ENCODE measurements around the gene MIF4GD. TPM values are rescaled to one million over a fixed set of nuclear protein-coding genes. Genes with fewer than 3 reads are reported as not detected.

The MIF4GD gene
- total RNA-seq, 1 experiment from 2014 or later: 21.6 TPM

GRCh38 chr17:75238684-75239191 lies 32.3 kb downstream of the MIF4GD start:
- H3K4me3 Mint-ChIP-seq: no peak overlapping the region
- peaks cover 56% of the 10 kb centered on the region for H3K36me3 Mint-ChIP-seq
- POLR2A ChIA-PET: interaction anchor here (0.6 to 0.7 kb wide), 2 partner anchors 67 to 176 kb away, joined by 3 to 5 read pairs; no protein-coding TSS in a partner anchor
- H3K4me1 Mint-ChIP-seq: peaks cover 6% of the 10 kb centered on the region
- peak; percentile 68 for ATAC-seq
- no peaks in the 10 kb centered on the region for H3K9me3 Mint-ChIP-seq
- no peaks in the 10 kb centered on the region for H3K27me3 Mint-ChIP-seq (ENCODE audit: low read depth)
- peak overlapping the region; percentile 99 for H3K27ac Mint-ChIP-seq
- CTCF ChIA-PET: interaction anchor here (0.5 to 3.8 kb wide), 11 partner anchors 9 to 226 kb away, joined by 3 to 155 read pairs (median 39); partner anchors contain the start of genes GGA3, MIF4GD, MRPL58 and MRPS7
- no peak for TF ChIP-seq ZNF512 (CRISPR knock-in tag; IDR thresholded peaks at IDR 0.05; ENCODE audit: borderline replicate concordance)
- TF ChIP-seq AFF4 (CRISPR knock-in tag; IDR thresholded peaks at IDR 0.05; ENCODE audit: borderline replicate concordance): no peak
- no peak for TF ChIP-seq ELF4 (CRISPR knock-in tag; IDR thresholded peaks at IDR 0.05; ENCODE audit: low read depth)
- TF ChIP-seq JAZF1 (CRISPR knock-in tag; IDR thresholded peaks at IDR 0.05): no peak
- TF ChIP-seq CTCF (IDR thresholded peaks at IDR 0.05): peak; percentile 66
- peak; percentile 60 for DNase-seq (ENCODE audit: low spot score)

- CTCF ChIA-PET: interaction anchor here (0.6 to 3.8 kb wide), 4 partner anchors 9 to 124 kb away, joined by 3 to 155 read pairs (median 8); partner anchors contain the start of gene MIF4GD
- Mint-ChIP-seq H3K27ac (no peak overlapping the region), H3K27me3 (ENCODE audit: low read depth) (no peaks in the 10 kb centered on the region), H3K9me3 (no peaks in the 10 kb centered on the region), H3K4me1 (peaks cover 6% of the 10 kb centered on the region), H3K36me3 (peaks cover 53% of the 10 kb centered on the region), H3K4me3 (no peak overlapping the region)
- POLR2A ChIA-PET: interaction anchor here (0.6 kb wide), 1 partner anchor 66 kb away, joined by 5 read pairs; no protein-coding TSS in a partner anchor
- DNase-seq (ENCODE audit: low spot score): no peak
- TF ChIP-seq NFYB (CRISPR knock-in tag; conservative IDR thresholded peaks at IDR 0.05; ENCODE audit: low read depth) (no peak), NR2C2 (CRISPR knock-in tag; IDR thresholded peaks at IDR 0.05) (no peak), ZNF416 (CRISPR knock-in tag; IDR thresholded peaks at IDR 0.05) (no peak), ZNF671 (CRISPR knock-in tag; IDR thresholded peaks at IDR 0.05) (no peak), PRDM15 (CRISPR knock-in tag; IDR thresholded peaks at IDR 0.05) (no peak), HMGA2 (CRISPR knock-in tag; IDR thresholded peaks at IDR 0.05) (no peak), SOX15 (CRISPR knock-in tag; IDR thresholded peaks at IDR 0.05) (no peak), EMX1 (CRISPR knock-in tag; IDR thresholded peaks at IDR 0.05) (no peak), CTCF (IDR thresholded peaks at IDR 0.05) (no peak), MLX (CRISPR knock-in tag; IDR thresholded peaks at IDR 0.05) (no peak), ZNF532 (CRISPR knock-in tag; IDR thresholded peaks at IDR 0.05; ENCODE audit: borderline replicate concordance) (no peak)
- no peak for ATAC-seq
These were observed 32.9 kb downstream of the MIF4GD start for GRCh38 chr17:75238020-75238580.
